GM18868 (cell line): Measurements from ENCODE around the gene MARS2.
A peak's percentile ranks its signal among the peaks of the same experiment; 100 is the strongest.
"Not testable (repeated sequence)": the region's sequence is repeated elsewhere in the genome, so short reads cannot be mapped to it uniquely, and the experiment has no call there.

ENCODE experiments used
- ATAC-seq: cut with Tn5 transposase; IDR thresholded peaks from one replicate; pipeline ENCODE4 v1.9.1; 2021; ENCODE audit warnings: mild to moderate bottlenecking, moderate library complexity; ENCODE audit not compliant: unreplicated experiment

Gene MARS2

GRCh38 chr2:197705121-197705911 is at the start of gene MARS2:
MARS2 (plus strand) TSS chr2:197705369; CDS start chr2:197705406, 37 bp downstream.
- ATAC-seq: peak; percentile 86

- ATAC-seq: no peak
Observed at GRCh38 chr2:197657562-197657961, 47.6 kb upstream of the MARS2 start.

GRCh38 chr2:197661626-197662025 is 43.5 kb upstream of the MARS2 start:
- no peak for ATAC-seq

- ATAC-seq: no peak
Observed at GRCh38 chr2:197666277-197666676, 38.9 kb upstream of the MARS2 start.

GRCh38 chr2:197668296-197668695 is 36.9 kb upstream of the MARS2 start:
- no peak for ATAC-seq

GRCh38 chr2:197669077-197669476 is 36.1 kb upstream of the MARS2 start:
- no peak for ATAC-seq

GRCh38 chr2:197672371-197672893 is 32.7 kb upstream of the MARS2 start:
- no peak for ATAC-seq

- ATAC-seq: no peak
Observed at GRCh38 chr2:197673106-197673505, 32.1 kb upstream of the MARS2 start.

- ATAC-seq: no peak
Observed at GRCh38 chr2:197673606-197674005, 31.6 kb upstream of the MARS2 start.

GRCh38 chr2:197674060-197674459 is 31.1 kb upstream of the MARS2 start:
- ATAC-seq: no peak

GRCh38 chr2:197674591-197674990 is 30.6 kb upstream of the MARS2 start:
- ATAC-seq: no peak

GRCh38 chr2:197675246-197675645 is 29.9 kb upstream of the MARS2 start, which contains the start of gene RFTN2:
RFTN2 (minus strand) TSS chr2:197675587; CDS start chr2:197675458, 129 bp downstream.
- ATAC-seq: no peak

- no peak for ATAC-seq
Observed at GRCh38 chr2:197675711-197676188, 29.4 kb upstream of the MARS2 start.

GRCh38 chr2:197677056-197677455 is 28.1 kb upstream of the MARS2 start:
- ATAC-seq: no peak

- no peak for ATAC-seq
Observed at GRCh38 chr2:197677483-197677882, 27.7 kb upstream of the MARS2 start.

GRCh38 chr2:197695206-197695605 is 10.0 kb upstream of the MARS2 start:
- ATAC-seq: not testable (repeated sequence)

- not testable (repeated sequence) for ATAC-seq
Observed at GRCh38 chr2:197695971-197696370, 9.2 kb upstream of the MARS2 start.

- not testable (repeated sequence) for ATAC-seq
Observed at GRCh38 chr2:197696571-197696970, 8.6 kb upstream of the MARS2 start.

GRCh38 chr2:197699724-197700123 is 5.4 kb upstream of the MARS2 start:
- not testable (repeated sequence) for ATAC-seq

- no peak for ATAC-seq
Observed at GRCh38 chr2:197700960-197701359, 4.2 kb upstream of the MARS2 start.

- ATAC-seq: peak; percentile 34
Observed at GRCh38 chr2:197704434-197705120, 592 bp upstream of the MARS2 start.
